Activated CD4-positive, alpha-beta T cell treated with anti-CD3 and anti-CD28 coated beads for 36 hours (primary cell): ENCODE measurements around the gene PAQR4. TPM values are rescaled to one million over a fixed set of nuclear protein-coding genes. Genes with fewer than 3 reads are reported as not detected.
"Not testable (repeated sequence)": the region's sequence is repeated elsewhere in the genome, so short reads cannot be mapped to it uniquely, and the experiment has no call there.

Source experiments
- ATAC-seq: fragments of 200-7000 bp; cut with Tn5 transposase; one replicate; pipeline ENCODE4 v1.10.0; 2021; ENCODE audit warnings: mild to moderate bottlenecking, moderate library complexity
- CTCF ChIA-PET: fragments of 350-600 bp; sonication (Branson Sonifier 250); formaldehyde crosslinking; loops from one replicate; lab custom pipeline; 2021; ENCODE audit warnings: antibody characterized with exemption; lab: Charles Lee
- POLR2A ChIA-PET: fragments of 350-600 bp; sonication (Branson Sonifier 250); formaldehyde crosslinking; loops from one replicate; lab custom pipeline; 2021; ENCODE audit warnings: antibody characterized with exemption, inconsistent platforms; lab: Charles Lee
- DNase-seq: peaks from one replicate; pipeline ENCODE4 v3.0.0-alpha.2; 2020
- H3K27ac Mint-ChIP-seq: one replicate; pipeline ENCODE4 v1.8.0; 2021; ENCODE audit warnings: mixed read lengths
- H3K27me3 Mint-ChIP-seq: one replicate; pipeline ENCODE4 v1.8.0; 2021; ENCODE audit warnings: mixed read lengths
- H3K36me3 Mint-ChIP-seq: one replicate; pipeline ENCODE4 v1.8.0; 2021; ENCODE audit warnings: low read depth, mixed read lengths
- H3K4me1 Mint-ChIP-seq: one replicate; pipeline ENCODE4 v1.8.0; 2021; ENCODE audit warnings: mixed read lengths
- H3K4me3 Mint-ChIP-seq: one replicate; pipeline ENCODE4 v1.8.0; 2021; ENCODE audit warnings: mild to moderate bottlenecking, moderate library complexity, mixed read lengths
- H3K9me3 Mint-ChIP-seq: one replicate; pipeline ENCODE4 v1.8.0; 2021; ENCODE audit warnings: low read depth, mixed read lengths
- intact Hi-C, 2 experiments: fragments of 100-400 bp; cut with DNase I in 1 of 2; cut with micrococcal nuclease in 1 of 2; formaldehyde crosslinking; loops; one replicate each; pipeline versions ENCODE4 v1.14.2 to v1.15.1; 2022 to 2024; cut with DNase I, micrococcal nuclease
- total RNA-seq, 2 experiments: library from RNA; stranded (reverse); gene quantifications; one replicate each; pipeline ENCODE4 v1.2.3, GENCODE V29; 2021

The PAQR4 gene
- total RNA-seq, result 10 to 100 TPM; 28.7 to 31.2 TPM

DNA sequence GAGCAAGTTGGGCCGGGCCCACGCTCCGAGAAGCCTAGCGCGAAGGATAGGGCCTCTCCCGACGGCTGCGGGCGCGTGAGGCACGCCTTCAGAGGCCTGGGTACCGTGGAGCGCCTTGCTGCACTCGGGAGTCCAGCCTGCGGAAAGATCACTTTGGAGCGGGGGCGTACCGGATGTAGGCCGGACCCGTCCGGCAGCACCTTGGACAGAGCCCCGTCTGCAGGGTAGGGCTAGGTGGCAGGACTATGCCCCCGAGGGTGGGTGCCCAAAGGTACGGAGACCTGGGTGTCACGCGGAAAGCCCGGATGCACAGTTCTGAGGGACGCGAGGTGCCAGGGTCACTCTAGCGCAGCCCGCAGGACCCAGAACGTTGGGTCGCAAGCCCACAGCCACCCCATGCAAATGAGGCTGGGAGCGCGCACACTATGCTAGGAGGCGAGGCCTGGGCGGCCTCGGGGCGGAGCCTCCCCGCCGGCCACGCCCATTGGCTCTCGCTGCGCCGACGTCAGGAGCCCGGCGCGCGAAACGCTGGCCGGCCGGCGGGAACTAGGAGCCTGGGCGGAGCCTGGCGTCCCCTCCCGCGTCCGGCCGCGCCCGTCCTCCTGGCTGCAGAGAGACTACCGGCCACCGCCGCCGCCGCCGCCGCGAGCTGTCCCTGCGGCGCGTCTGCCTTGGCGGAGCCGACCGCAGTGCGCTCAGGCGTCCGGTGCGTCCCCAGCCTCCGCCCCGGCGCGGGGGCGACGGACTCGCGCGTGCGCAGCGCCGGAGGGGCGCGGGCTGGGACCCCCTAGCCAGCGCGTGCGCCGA, at the start of gene PAQR4:
Gene PAQR4 (plus strand): TSS at position 611 of the 807 bp plus-strand sequence. CDS start 327 bp downstream, outside the sequence.
- Mint-ChIP-seq H3K27me3 (peaks cover 21% of the 10 kb centered on the region), H3K36me3 (peaks cover 16% of the 10 kb centered on the region), H3K27ac (peak within 1 kb of the TSS; percentile 25), H3K4me1 (peaks cover 31% of the 10 kb centered on the region), H3K9me3 (no peaks in the 10 kb centered on the region), H3K4me3 (peak within 1 kb of the TSS; percentile 72)
- intact Hi-C loops, result loop anchor here (1.0 to 5.0 kb wide), 10 partner anchors 11 to 297 kb away; partner anchors contain the start of genes FLYWCH1 (in 1 of the 2), FLYWCH2 (in 1 of the 2), PKMYT1 (in 1 of the 2) and THOC6 (in 1 of the 2)
- POLR2A ChIA-PET, result interaction anchor here (0.9 kb wide), 1 partner anchor 9 kb away, joined by 3 read pairs; no protein-coding TSS in a partner anchor
- DNase-seq (peak; percentile 90), ATAC-seq (peak; percentile 75)
- CTCF ChIA-PET, result interaction anchor here (0.7 to 1.3 kb wide), 3 partner anchors 12 to 92 kb away, joined by 3 to 4 read pairs (median 4); partner anchors contain the start of gene PKMYT1

DNA sequence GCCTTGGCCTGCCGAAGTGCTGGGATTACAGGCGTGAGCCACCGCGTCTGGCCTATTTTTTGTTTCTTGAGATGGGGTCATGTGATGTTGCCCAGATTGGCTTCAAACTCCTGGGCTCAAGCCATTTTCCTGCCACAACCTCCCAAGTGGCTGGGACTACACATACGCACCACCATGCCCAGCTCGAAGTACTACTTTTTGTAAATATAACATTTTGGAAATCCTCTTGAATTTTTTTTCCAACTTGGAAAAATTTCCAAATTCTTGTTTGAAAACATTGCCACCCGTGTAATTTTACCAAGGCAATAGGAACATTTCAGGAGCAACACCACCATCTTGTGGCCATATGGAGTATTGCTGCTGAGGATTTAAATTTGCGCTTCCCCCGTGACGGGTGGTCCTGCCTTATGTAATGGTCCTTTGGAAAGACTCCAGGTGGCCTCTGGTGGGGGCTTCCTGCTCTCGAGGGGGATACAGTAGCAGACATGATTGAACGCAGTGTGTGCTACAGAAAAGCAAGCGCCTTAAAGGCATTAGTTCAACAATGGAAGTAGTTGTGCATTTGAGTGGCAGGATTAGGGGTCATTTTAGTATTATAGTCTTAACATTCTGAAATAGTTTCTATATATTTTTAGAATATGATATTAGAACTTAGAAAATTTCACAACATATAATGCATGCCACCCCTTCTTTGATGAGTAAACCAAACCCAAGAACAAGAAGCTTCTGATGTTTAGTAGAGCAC, 49.5 kb upstream of the PAQR4 start:
- peak; percentile 60 for ATAC-seq
- H3K4me3 Mint-ChIP-seq, result no peak overlapping the region
- H3K27me3 Mint-ChIP-seq, result no peaks in the 10 kb centered on the region
- DNase-seq, result peak; percentile 72
- peaks cover 18% of the 10 kb centered on the region for H3K4me1 Mint-ChIP-seq
- intact Hi-C loops, result loop anchor here (1.0 to 10.0 kb wide), 6 partner anchors 8 to 185 kb away; no protein-coding TSS in a partner anchor
- ChIA-PET POLR2A (no interaction called here), CTCF (interaction anchor here (0.6 to 3.7 kb wide), 15 partner anchors 8 to 66 kb away, joined by 3 to 12 read pairs (median 4); partner anchors contain the start of genes FLYWCH1 and FLYWCH2)
- no peak overlapping the region for H3K27ac Mint-ChIP-seq
- no peaks in the 10 kb centered on the region for H3K9me3 Mint-ChIP-seq
- H3K36me3 Mint-ChIP-seq, result peaks cover 20% of the 10 kb centered on the region

GRCh38 chr16:2923481-2923880, 45.7 kb upstream of the PAQR4 start:
- ChIA-PET POLR2A (no interaction called here), CTCF (interaction anchor here (1.6 to 1.7 kb wide), 2 partner anchors 10 to 83 kb away, joined by 3 to 6 read pairs; no protein-coding TSS in a partner anchor)
- DNase-seq (no peak), ATAC-seq (no peak)
- Mint-ChIP-seq H3K9me3 (no peaks in the 10 kb centered on the region), H3K36me3 (peaks cover 13% of the 10 kb centered on the region), H3K4me3 (no peak overlapping the region), H3K27me3 (no peaks in the 10 kb centered on the region), H3K4me1 (peaks cover 17% of the 10 kb centered on the region), H3K27ac (no peak overlapping the region)
- intact Hi-C loops, result no loop called here

- POLR2A ChIA-PET, result no interaction called here
- no peak for ATAC-seq
- no peaks in the 10 kb centered on the region for H3K9me3 Mint-ChIP-seq
- intact Hi-C loops, result no loop called here
- no peak overlapping the region for H3K4me3 Mint-ChIP-seq
- H3K4me1 Mint-ChIP-seq, result peaks cover 11% of the 10 kb centered on the region
- peaks cover 7% of the 10 kb centered on the region for H3K36me3 Mint-ChIP-seq
- H3K27ac Mint-ChIP-seq, result no peak overlapping the region
- CTCF ChIA-PET, result interaction anchor here (1.1 kb wide), 1 partner anchor 49 kb away, joined by 3 read pairs; no protein-coding TSS in a partner anchor
- no peak for DNase-seq
- no peaks in the 10 kb centered on the region for H3K27me3 Mint-ChIP-seq
These were observed 44.0 kb upstream of the PAQR4 start for GRCh38 chr16:2924901-2925755.

DNA sequence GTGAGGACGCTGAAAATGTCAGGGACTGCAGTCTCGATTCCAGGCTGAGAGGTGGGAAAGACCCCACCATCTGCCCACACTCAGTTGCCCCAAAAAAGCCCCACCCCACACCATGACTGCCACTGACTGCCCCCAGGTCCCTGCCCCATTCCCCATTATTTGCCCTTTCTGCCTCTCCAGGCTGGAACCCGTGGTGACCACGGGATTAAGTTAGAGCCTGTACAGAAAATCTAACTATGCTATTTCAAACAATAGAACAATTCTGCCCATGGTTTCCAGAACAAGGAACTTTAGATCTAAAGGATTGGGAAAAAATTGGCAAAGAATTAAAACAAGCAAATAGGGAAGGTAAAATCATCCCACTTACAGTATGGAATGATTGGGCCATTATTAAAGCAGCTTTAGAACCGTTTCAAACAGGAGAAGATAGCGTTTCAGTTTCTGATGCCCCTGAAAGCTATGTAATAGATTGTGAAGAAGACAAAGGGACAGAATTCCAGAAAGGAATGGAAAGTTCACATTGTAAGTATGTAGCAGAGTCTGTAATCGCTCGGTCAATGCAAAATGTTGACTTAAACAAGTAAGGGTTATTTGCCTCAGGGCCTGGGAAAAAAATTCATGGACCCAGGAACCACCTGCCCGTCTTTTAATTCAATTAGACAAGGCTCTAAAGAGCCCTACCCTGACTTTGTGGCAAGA, 43.0 kb upstream of the PAQR4 start:
- H3K9me3 Mint-ChIP-seq, result no peaks in the 10 kb centered on the region
- no peak overlapping the region for H3K27ac Mint-ChIP-seq
- ChIA-PET CTCF (interaction anchor here (0.6 to 2.4 kb wide), 14 partner anchors 11 to 103 kb away, joined by 3 to 26 read pairs (median 4); partner anchors contain the start of genes FLYWCH1 and FLYWCH2), POLR2A (no interaction called here)
- no peaks in the 10 kb centered on the region for H3K27me3 Mint-ChIP-seq
- intact Hi-C loops, result loop anchor here (2.0 kb wide), 3 partner anchors 21 to 51 kb away; partner anchors contain the start of gene FLYWCH2 (in 1 of the 2)
- H3K4me3 Mint-ChIP-seq, result no peak overlapping the region
- H3K36me3 Mint-ChIP-seq, result peaks cover 7% of the 10 kb centered on the region
- peaks cover 11% of the 10 kb centered on the region for H3K4me1 Mint-ChIP-seq
- no peak for DNase-seq
- ATAC-seq, result no peak

- intact Hi-C loops, result loop anchor here (2.0 kb wide), 3 partner anchors 22 to 52 kb away; partner anchors contain the start of gene FLYWCH2 (in 1 of the 2)
- Mint-ChIP-seq H3K27me3 (no peaks in the 10 kb centered on the region), H3K9me3 (no peaks in the 10 kb centered on the region), H3K4me3 (no peak overlapping the region), H3K36me3 (peaks cover 7% of the 10 kb centered on the region), H3K4me1 (peaks cover 11% of the 10 kb centered on the region), H3K27ac (no peak overlapping the region)
- ChIA-PET POLR2A (interaction anchor here (0.9 kb wide), 1 partner anchor 59 kb away, joined by 3 read pairs; no protein-coding TSS in a partner anchor), CTCF (interaction anchor here (0.6 to 2.4 kb wide), 20 partner anchors 8 to 104 kb away, joined by 3 to 26 read pairs (median 4); partner anchors contain the start of genes FLYWCH1 and FLYWCH2)
- DNase-seq (no peak), ATAC-seq (no peak)
These were observed 42.5 kb upstream of the PAQR4 start for GRCh38 chr16:2926650-2926999.

- Mint-ChIP-seq H3K27ac (no peak overlapping the region), H3K4me1 (peaks cover 11% of the 10 kb centered on the region), H3K36me3 (peaks cover 7% of the 10 kb centered on the region), H3K4me3 (no peak overlapping the region), H3K9me3 (no peaks in the 10 kb centered on the region), H3K27me3 (no peaks in the 10 kb centered on the region)
- POLR2A ChIA-PET, result interaction anchor here (0.6 to 0.9 kb wide), 2 partner anchors 44 to 59 kb away, joined by 3 to 5 read pairs; partner anchors contain the start of gene FLYWCH2
- peak; percentile 99 for ATAC-seq
- CTCF ChIA-PET, result interaction anchor here (0.6 to 2.4 kb wide), 26 partner anchors 9 to 960 kb away, joined by 3 to 26 read pairs (median 4); partner anchors contain the start of genes FLYWCH1 and FLYWCH2
- intact Hi-C loops, result loop anchor here (1.0 to 2.0 kb wide), 8 partner anchors 8 to 88 kb away; partner anchors contain the start of gene FLYWCH2 (in 1 of the 2)
- DNase-seq, result peak; percentile 93
These were observed 42.0 kb upstream of the PAQR4 start for GRCh38 chr16:2927010-2927646.

DNA sequence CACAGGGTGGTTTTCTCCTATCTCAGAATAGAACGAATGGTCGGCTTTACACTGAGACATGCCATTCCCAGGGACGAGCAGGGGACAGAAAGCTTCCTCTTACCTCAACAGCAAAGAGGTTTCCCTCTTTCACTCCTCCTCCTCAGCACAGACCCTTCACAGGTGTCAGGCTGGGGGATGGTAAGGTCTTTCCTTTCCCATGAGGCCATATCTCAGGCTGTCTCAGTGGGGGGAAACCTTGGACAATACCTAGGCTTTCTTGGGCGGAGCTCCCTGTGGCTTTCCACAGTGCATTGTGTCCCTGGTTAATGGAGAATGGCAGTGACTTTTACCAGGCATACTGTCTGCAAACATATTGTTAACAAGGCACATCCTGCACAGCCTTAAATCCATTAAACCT, 41.0 kb upstream of the PAQR4 start:
- intact Hi-C loops, result not testable (repeated sequence)

GRCh38 chr16:2928796-2929195, 40.4 kb upstream of the PAQR4 start:
- Mint-ChIP-seq H3K9me3 (no peaks in the 10 kb centered on the region), H3K27me3 (no peaks in the 10 kb centered on the region), H3K27ac (no peak overlapping the region), H3K36me3 (no peaks in the 10 kb centered on the region), H3K4me1 (peaks cover 11% of the 10 kb centered on the region), H3K4me3 (no peak overlapping the region)
- no peak for DNase-seq
- no peak for ATAC-seq
- intact Hi-C loops, result no loop called here
- ChIA-PET CTCF (no interaction called here), POLR2A (no interaction called here)

More for the DNA sequence above, 41.0 kb upstream of the PAQR4 start:
- H3K27ac Mint-ChIP-seq, POLR2A ChIA-PET, ATAC-seq, H3K4me3 Mint-ChIP-seq, H3K9me3 Mint-ChIP-seq, H3K36me3 Mint-ChIP-seq, DNase-seq, H3K27me3 Mint-ChIP-seq: not testable (repeated sequence)
- CTCF ChIA-PET, result interaction anchor here (1.5 to 2.4 kb wide), 2 partner anchors 21 to 54 kb away, joined by 4 to 26 read pairs; no protein-coding TSS in a partner anchor
- peaks cover 11% of the 10 kb centered on the region for H3K4me1 Mint-ChIP-seq
